OCI-LY3 (cell line): ENCODE measurements around the gene ROPN1L.

Experiments
- H2AFZ ChIP-seq: fragments of 200-600, 300-600 bp; shearing (Covaris generic); 2 replicates; pipeline ENCODE4 v1.6.0; 2014; ENCODE audit warnings: antibody characterized with exemption, low read depth, low read length
- H3K27ac ChIP-seq: fragments of 200-600, 300-600 bp; sonication (generic); 2 replicates; pipeline ENCODE4 v1.5.1; 2014; ENCODE audit warnings: mild to moderate bottlenecking, low read length, moderate library complexity, mixed read lengths
- H3K27me3 ChIP-seq: fragments of 200-600, 300-600 bp; sonication (generic); 2 replicates; pipeline ENCODE4 v1.6.1; 2014; ENCODE audit warnings: low read depth, low read length, mixed read lengths
- H3K36me3 ChIP-seq: fragments of 200-600, 300-600 bp; sonication (generic); replicated peaks from 2 replicates; pipeline ENCODE3; 2014; ENCODE audit warnings: low read depth, low read length, mixed read lengths
- H3K4me1 ChIP-seq: fragments of 300-600, 200-600 bp; sonication (generic); 2 replicates; pipeline ENCODE4 v1.6.1; 2014; ENCODE audit warnings: low read length, mixed read lengths
- H3K4me2 ChIP-seq: fragments of 200-600, 300-600 bp; sonication (generic); 2 replicates; pipeline ENCODE4 v1.6.1; 2014; ENCODE audit warnings: low read length, mixed read lengths
- H3K4me3 ChIP-seq: fragments of 300-600, 200-600 bp; sonication (generic); 2 replicates; pipeline ENCODE4 v1.5.1; 2014; ENCODE audit warnings: antibody characterized with exemption, mild to moderate bottlenecking, low read length, moderate library complexity
- H3K79me2 ChIP-seq: fragments of 300-600, 200-600 bp; shearing (Covaris generic); 2 replicates; pipeline ENCODE4 v1.6.1; 2014; ENCODE audit warnings: mild to moderate bottlenecking, low read length, mixed read lengths
- H3K9ac ChIP-seq: fragments of 300-600, 200-600 bp; shearing (Covaris generic); 2 replicates; pipeline ENCODE4 v1.6.0; 2014; ENCODE audit warnings: mild to moderate bottlenecking, low read length, moderate library complexity
- H3K9me3 ChIP-seq: fragments of 200-600, 300-600 bp; shearing (Covaris generic); 2 replicates; pipeline ENCODE4 v1.6.1; 2014; ENCODE audit warnings: low read length, mixed read lengths; ENCODE audit not compliant: insufficient read depth
- H4K20me1 ChIP-seq: fragments of 200-600, 300-600 bp; sonication (generic); 2 replicates; pipeline ENCODE4 v1.6.1; 2016; ENCODE audit warnings: low read length, mixed read lengths; ENCODE audit not compliant: insufficient read depth
- EZH2phosphoT487 ChIP-seq: fragments of 200-600 bp; shearing (Covaris generic); IDR thresholded peaks from 2 replicates; pipeline ENCODE4 v1.6.1; 2018; ENCODE audit warnings: antibody characterized with exemption, mixed run types, low read depth
- TF ChIP-seq, protein P1 (sequence below): fragments of 200-600, 300-600 bp; sonication (generic); IDR thresholded peaks from 2 replicates; pipeline ENCODE4 v1.5.1; 2014; ENCODE audit warnings: antibody characterized with exemption, low read length, low read depth

The ROPN1L gene

DNA sequence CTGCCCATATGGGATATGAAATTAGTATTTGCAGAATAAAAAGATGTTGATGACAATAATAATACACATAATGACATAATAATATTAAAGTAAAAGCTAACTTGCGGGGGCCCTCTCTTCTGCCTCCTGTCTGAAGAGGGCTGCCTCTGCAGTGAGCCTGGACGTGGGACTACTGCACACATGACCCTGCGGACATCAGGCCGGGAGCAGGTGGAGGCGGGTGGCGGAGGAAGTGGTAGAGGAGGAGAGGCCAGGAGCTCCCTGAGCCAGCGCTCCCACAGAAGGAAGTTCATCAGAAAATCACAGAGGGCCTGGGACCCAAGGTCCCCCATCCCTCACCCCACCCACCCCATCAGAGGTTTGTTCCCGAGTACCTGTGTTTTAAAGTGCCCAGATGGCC is 60.5 kb downstream of the ROPN1L start:
- Histone ChIP-seq H3K27ac (no peak overlapping the region), H3K27me3 (no peaks in the 10 kb centered on the region), H3K36me3 (peaks cover 4% of the 10 kb centered on the region), H3K9me3 (no peaks in the 10 kb centered on the region), H3K9ac (no peak overlapping the region), H2AFZ (no peak overlapping the region), H3K4me3 (no peak overlapping the region), H4K20me1 (no peaks in the 10 kb centered on the region), H3K4me1 (peaks cover 13% of the 10 kb centered on the region), H3K4me2 (no peak overlapping the region), H3K79me2 (no peaks in the 10 kb centered on the region)
- TF ChIP-seq EZH2phosphoT487, result no peak
- TF ChIP-seq, protein P1, sequence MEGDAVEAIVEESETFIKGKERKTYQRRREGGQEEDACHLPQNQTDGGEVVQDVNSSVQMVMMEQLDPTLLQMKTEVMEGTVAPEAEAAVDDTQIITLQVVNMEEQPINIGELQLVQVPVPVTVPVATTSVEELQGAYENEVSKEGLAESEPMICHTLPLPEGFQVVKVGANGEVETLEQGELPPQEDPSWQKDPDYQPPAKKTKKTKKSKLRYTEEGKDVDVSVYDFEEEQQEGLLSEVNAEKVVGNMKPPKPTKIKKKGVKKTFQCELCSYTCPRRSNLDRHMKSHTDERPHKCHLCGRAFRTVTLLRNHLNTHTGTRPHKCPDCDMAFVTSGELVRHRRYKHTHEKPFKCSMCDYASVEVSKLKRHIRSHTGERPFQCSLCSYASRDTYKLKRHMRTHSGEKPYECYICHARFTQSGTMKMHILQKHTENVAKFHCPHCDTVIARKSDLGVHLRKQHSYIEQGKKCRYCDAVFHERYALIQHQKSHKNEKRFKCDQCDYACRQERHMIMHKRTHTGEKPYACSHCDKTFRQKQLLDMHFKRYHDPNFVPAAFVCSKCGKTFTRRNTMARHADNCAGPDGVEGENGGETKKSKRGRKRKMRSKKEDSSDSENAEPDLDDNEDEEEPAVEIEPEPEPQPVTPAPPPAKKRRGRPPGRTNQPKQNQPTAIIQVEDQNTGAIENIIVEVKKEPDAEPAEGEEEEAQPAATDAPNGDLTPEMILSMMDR, result no peak

DNA sequence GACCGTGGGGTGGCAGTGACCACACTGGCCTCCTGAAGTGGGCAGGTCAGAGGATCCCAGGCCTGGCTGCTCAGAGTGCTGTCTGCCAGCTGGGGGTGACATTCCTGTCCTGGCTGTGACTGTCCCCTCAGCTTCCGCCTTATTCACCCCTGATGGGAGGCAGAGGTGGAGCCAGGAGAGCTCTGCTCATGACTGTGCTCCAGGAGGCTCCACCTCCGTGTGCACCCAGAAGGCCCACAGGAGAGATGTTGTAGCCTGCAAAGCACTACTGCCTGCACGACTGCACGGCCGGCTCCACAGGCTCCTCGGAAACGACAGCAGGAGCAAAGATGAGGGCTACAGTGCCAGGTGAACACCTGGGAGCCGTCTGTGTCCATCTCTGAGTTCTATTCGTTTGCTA is 60.9 kb downstream of the ROPN1L start:
- Histone ChIP-seq H3K9ac (no peak overlapping the region), H3K27me3 (no peaks in the 10 kb centered on the region), H3K4me1 (peaks cover 13% of the 10 kb centered on the region), H3K27ac (no peak overlapping the region), H3K36me3 (peaks cover 4% of the 10 kb centered on the region), H2AFZ (no peak overlapping the region), H3K79me2 (no peaks in the 10 kb centered on the region), H3K4me2 (no peak overlapping the region), H3K9me3 (no peaks in the 10 kb centered on the region), H3K4me3 (no peak overlapping the region), H4K20me1 (no peaks in the 10 kb centered on the region)
- TF ChIP-seq, protein P1, result no peak
- TF ChIP-seq EZH2phosphoT487, result no peak

DNA sequence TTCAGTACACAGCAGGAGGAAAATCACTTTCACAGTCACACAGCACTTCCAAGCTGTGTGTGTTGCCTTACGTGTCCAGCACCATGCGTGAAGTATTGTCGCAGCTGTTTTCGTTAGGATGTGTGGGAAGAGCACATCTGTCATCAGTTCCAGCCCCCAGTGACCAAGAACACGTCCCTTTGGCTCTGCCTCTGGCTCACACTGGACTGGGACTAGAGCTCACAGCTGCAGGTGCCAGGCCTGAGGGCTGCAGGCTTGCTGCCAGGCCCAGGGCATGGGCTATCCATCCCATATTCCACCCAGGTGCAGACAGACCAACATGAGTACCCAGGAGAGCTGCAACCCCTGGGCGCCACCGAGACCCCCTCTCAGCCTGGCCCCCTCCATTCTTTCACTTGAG is 61.6 kb downstream of the ROPN1L start:
- Histone ChIP-seq H3K4me3 (no peak overlapping the region), H3K4me2 (no peak overlapping the region), H3K4me1 (peaks cover 13% of the 10 kb centered on the region), H3K79me2 (no peaks in the 10 kb centered on the region), H3K9ac (no peak overlapping the region), H4K20me1 (no peaks in the 10 kb centered on the region), H3K27ac (no peak overlapping the region), H3K9me3 (no peaks in the 10 kb centered on the region), H2AFZ (no peak overlapping the region), H3K36me3 (peaks cover 4% of the 10 kb centered on the region), H3K27me3 (no peaks in the 10 kb centered on the region)
- TF ChIP-seq EZH2phosphoT487, result no peak
- TF ChIP-seq, protein P1, result no peak

DNA sequence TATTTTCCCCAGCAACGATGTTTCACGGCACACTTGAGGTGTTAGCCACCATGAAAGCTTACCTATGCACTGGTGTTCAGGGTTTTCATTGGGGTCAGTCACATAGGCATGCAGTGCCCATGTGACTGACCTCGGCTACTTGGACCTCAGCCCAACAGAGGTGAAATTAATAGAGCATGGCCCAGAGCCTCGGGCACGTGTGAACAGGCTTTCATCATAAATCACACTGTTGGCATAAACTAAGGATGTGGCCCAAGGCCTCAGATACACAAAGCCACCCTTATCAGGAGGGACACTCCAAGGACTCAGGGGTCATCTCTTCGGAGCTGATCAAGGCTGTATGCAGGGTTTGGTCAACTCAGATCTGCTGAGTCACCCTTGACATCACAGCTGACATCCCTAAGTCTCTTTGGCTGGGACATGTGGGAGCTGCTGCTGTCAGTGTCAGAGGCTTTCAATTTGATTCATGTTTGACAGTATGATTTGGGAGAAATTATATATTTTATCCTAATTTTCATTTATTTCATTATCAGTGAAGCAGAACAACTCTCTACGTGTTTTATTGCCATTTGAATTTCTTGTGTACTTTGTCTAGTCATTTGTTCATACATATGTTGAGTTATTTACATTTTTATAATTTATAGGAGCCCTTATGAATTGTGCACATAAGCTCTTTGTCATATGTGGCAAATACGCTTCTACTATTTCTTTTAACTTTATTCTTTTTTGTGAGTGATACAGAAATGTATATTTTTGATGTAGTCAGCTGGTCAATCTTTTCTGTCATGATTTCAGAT is 62.5 kb downstream of the ROPN1L start:
- no peak for TF ChIP-seq EZH2phosphoT487
- Histone ChIP-seq H3K9me3 (no peaks in the 10 kb centered on the region), H3K27me3 (no peaks in the 10 kb centered on the region), H3K9ac (no peak overlapping the region), H3K4me2 (no peak overlapping the region), H3K4me3 (no peak overlapping the region), H3K36me3 (peaks cover 4% of the 10 kb centered on the region), H2AFZ (no peak overlapping the region), H4K20me1 (no peaks in the 10 kb centered on the region), H3K4me1 (peaks cover 13% of the 10 kb centered on the region), H3K79me2 (no peaks in the 10 kb centered on the region), H3K27ac (no peak overlapping the region)
